K562 (cell line): Measurements from ENCODE around the gene NHS. TPM values are rescaled to one million over a fixed set of nuclear protein-coding genes. Genes with fewer than 3 reads are reported as not detected.

ENCODE experiments used
- ATAC-seq: fragments of 200-7000 bp; cut with Tn5 transposase; 3 replicates; pipeline ENCODE4 v1.9.1; 2020; ENCODE audit warnings: moderate library complexity
- BruUV-seq: library from RNA; stranded (reverse); fragments of 400-500 nt; replicated peaks from 2 replicates; lab custom pipeline; 2021; lab: Mats Ljungman, UMichigan
- CTCF ChIA-PET: fragments of 300-600 bp; formaldehyde crosslinking; extraction: SDS; loops from one replicate; lab custom pipeline; 2021; ENCODE audit warnings: low intra/inter-chr PET ratio; lab: Yijun Ruan, JAX
- POLR2A ChIA-PET: fragments of 300-600, 350-650 bp; sonication (Branson Sonifier 250); formaldehyde crosslinking; extraction: SDS; loops from one replicate; lab custom pipeline; 2021; ENCODE audit warnings: antibody characterized with exemption, inconsistent platforms; lab: Yijun Ruan, JAX
- DNase-seq, 4 experiments: peaks; one replicate each; pipeline versions ENCODE4 v3.0.0 to v3.0.0-alpha.2; 2011 to 2018; ENCODE audit warnings: low spot score in 3 of 4, mixed read lengths in 3 of 4; ENCODE audit errors: extremely low read depth in 1 of 4
- FAIRE-seq: peaks from 2 replicates; lab custom pipeline; 2011; peaks lifted over from hg19 to GRCh38; lab: Jason Lieb, UNC
- H2AFZ ChIP-seq: 2 replicates; pipeline ENCODE4 v1.6.0; 2011; ENCODE audit warnings: low read depth, low read length, control low read depth, inconsistent platforms
- H3K27ac ChIP-seq: fragments of 200-600 bp; 3 replicates; pipeline ENCODE4 v1.8.0; 2011; ENCODE audit warnings: low read depth, mild to moderate bottlenecking, control low read depth, inconsistent platforms, low read length, moderate library complexity, mixed read lengths; ENCODE audit errors: extremely low read depth
- H3K27me3 ChIP-seq, 2 experiments: fragments of 300-600 bp in 1 of 2; 2 replicates in 1 of 2; 3 replicates in 1 of 2; pipeline versions ENCODE4 v1.6.0 to v1.8.0; 2011; ENCODE audit warnings: inconsistent platforms in 2 of 2, low read length in 2 of 2, mild to moderate bottlenecking in 1 of 2, mixed read lengths in 1 of 2, moderate library complexity in 1 of 2; ENCODE audit not compliant: control insufficient read depth in 2 of 2, insufficient read depth in 2 of 2
- H3K36me3 ChIP-seq: fragments of 300-600 bp; 3 replicates; pipeline ENCODE4 v1.8.0; 2011; ENCODE audit warnings: mild to moderate bottlenecking, low read length, inconsistent platforms; ENCODE audit not compliant: control insufficient read depth, insufficient read depth
- H3K4me1 ChIP-seq, 2 experiments: fragments of 200-600 bp in 1 of 2; replicated peaks in 1 of 2; 2 replicates in 1 of 2; 3 replicates in 1 of 2; pipeline versions ENCODE4 v1.5.1 to v1.8.0; 2011; ENCODE audit warnings: inconsistent platforms in 2 of 2, low read length in 2 of 2, mild to moderate bottlenecking in 1 of 2, mixed read lengths in 1 of 2, moderate library complexity in 1 of 2; ENCODE audit not compliant: control insufficient read depth in 2 of 2, insufficient read depth in 2 of 2
- H3K4me2 ChIP-seq: 2 replicates; pipeline ENCODE4 v1.6.1; 2011; ENCODE audit warnings: low read length, control low read depth, inconsistent platforms, mixed read lengths; ENCODE audit not compliant: insufficient read depth
- H3K4me3 ChIP-seq: fragments of 200-600 bp; sonication (generic), shearing (Covaris generic); 2 replicates; pipeline ENCODE4 v1.5.1; 2016; ENCODE audit warnings: control low read depth, inconsistent platforms
- H3K79me2 ChIP-seq: fragments of 200-600 bp; 3 replicates; pipeline ENCODE4 v1.8.0; 2011; ENCODE audit warnings: low read length, inconsistent platforms; ENCODE audit not compliant: control insufficient read depth, insufficient read depth
- H3K9ac ChIP-seq, 2 experiments: 2 replicates each; pipeline versions ENCODE4 v1.6.0 to v1.6.1; 2011; ENCODE audit warnings: low read depth in 2 of 2, low read length in 2 of 2, control low read depth in 1 of 2, inconsistent platforms in 1 of 2, mild to moderate bottlenecking in 1 of 2, mixed read lengths in 1 of 2; ENCODE audit not compliant: insufficient read depth in 1 of 2
- H3K9me1 ChIP-seq: one replicate; pipeline ENCODE4 v1.6.0; 2011; ENCODE audit warnings: inconsistent platforms, mild to moderate bottlenecking, low read length, moderate library complexity; ENCODE audit not compliant: control insufficient read depth, insufficient read depth
- H3K9me3 ChIP-seq: replicated peaks from 2 replicates; pipeline ENCODE4 v1.5.1; 2011; ENCODE audit warnings: low read depth, low read length, inconsistent platforms; ENCODE audit not compliant: control insufficient read depth, insufficient read depth
- H4K20me1 ChIP-seq: replicated peaks from 2 replicates; pipeline ENCODE4 v1.6.1; 2011; ENCODE audit warnings: low read length, inconsistent platforms, mixed read lengths; ENCODE audit not compliant: control insufficient read depth, insufficient read depth
- BCOR ChIP-seq: fragments of 450-650 bp; IDR thresholded peaks from 2 replicates; pipeline ENCODE4 v1.6.1; 2016
- BDP1 ChIP-seq: IDR thresholded peaks from 3 replicates; pipeline ENCODE4 v1.6.1; 2011; ENCODE audit not compliant: insufficient read length, insufficient read depth
- CTBP1 ChIP-seq: fragments of 450-650 bp; IDR thresholded peaks from 2 replicates; pipeline ENCODE4 v1.6.1; 2016; ENCODE audit warnings: borderline replicate concordance
- ETV1 ChIP-seq: fragments of 450-650 bp; conservative IDR thresholded peaks from 2 replicates; pipeline ENCODE4 v1.6.1; 2016; ENCODE audit warnings: missing genetic modification characterization, control low read depth, low read depth, missing compliant biosample characterization
- IFI16 ChIP-seq: fragments of 250-450 bp; sonication (Bioruptor Pico); IDR thresholded peaks from 2 replicates; pipeline ENCODE4 v2.1.2; 2022; ENCODE audit warnings: mild to moderate bottlenecking, inconsistent platforms
- KAT2B ChIP-seq: IDR thresholded peaks from one replicate; pipeline ENCODE4 v1.6.1; 2012; ENCODE audit warnings: low read depth, mild to moderate bottlenecking, control low read depth, inconsistent platforms, low read length, moderate library complexity
- NCOA4 ChIP-seq: fragments of 450-650 bp; IDR thresholded peaks from 2 replicates; pipeline ENCODE4 v1.6.1; 2018; ENCODE audit warnings: mild to moderate bottlenecking; ENCODE audit not compliant: partially characterized antibody
- PHF8 ChIP-seq: fragments of 200-600 bp; sonication (generic); IDR thresholded peaks from 2 replicates; pipeline ENCODE4 v1.6.1; 2012; ENCODE audit warnings: mixed run types, mild to moderate bottlenecking, inconsistent platforms, low read length, moderate library complexity, borderline replicate concordance
- SAFB ChIP-seq: fragments of 200-400 bp; formaldehyde crosslinking; IDR thresholded peaks from 2 replicates; pipeline ENCODE4 v1.6.1; 2017; ENCODE audit warnings: low read depth, low read length, borderline replicate concordance
- SIRT6 ChIP-seq: IDR thresholded peaks from one replicate; pipeline ENCODE4 v1.6.1; 2012; ENCODE audit warnings: low read depth, mild to moderate bottlenecking, control low read depth, inconsistent platforms, low read length, moderate library complexity
- SP2 ChIP-seq: IDR thresholded peaks from 2 replicates; pipeline ENCODE4 v1.6.1; 2011; ENCODE audit warnings: mild to moderate bottlenecking, low read depth, low read length, moderate library complexity; ENCODE audit not compliant: poor library complexity, severe bottlenecking; ENCODE audit errors: extremely low read depth
- ZNF24 ChIP-seq: fragments of 450-650 bp; IDR thresholded peaks from 2 replicates; pipeline ENCODE4 v1.6.1; 2016
- ZNF277 ChIP-seq: fragments of 250-450 bp; sonication (Bioruptor Pico); IDR thresholded peaks from 2 replicates; pipeline ENCODE4 v1.8.0; 2022; ENCODE audit warnings: inconsistent platforms, mild to moderate bottlenecking, moderate library complexity, borderline replicate concordance
- WGBS: fragments of 100-300 bp; shearing (Covaris generic); methylation state at CpG from one replicate; pipeline ENCODE4 v1.1.6; 2016; ENCODE audit warnings: low coverage, mixed read lengths; ENCODE audit not compliant: insufficient coverage; ENCODE audit errors: missing lambda C conversion rate; 5-methylcytosine and 5-hydroxymethylcytosine counted together
- in situ Hi-C: fragments of 300-500 bp; cut with MboI; formaldehyde crosslinking; loops from 4 replicates; pipeline ENCODE4 v1.15.0; 2018; ENCODE audit warnings: inconsistent platforms, mixed read lengths
- intact Hi-C: fragments of 100-400 bp; cut with micrococcal nuclease; formaldehyde crosslinking; loops from 2 replicates; pipeline ENCODE4 v1.14.2; 2022
- polyA plus RNA-seq, 8 experiments: library from polyadenylated mRNA; depleted of rRNA in 4 of 8; stranded (reverse) in 5 of 8; unstranded in 3 of 8; fragments of >200 nt; fragmentation: Nextera tagmentation in 2 of 8; fragmentation: Illumina TruSeq in 1 of 8; extraction: Ambion mirVana in 2 of 8; extraction: Trizol in 1 of 8; gene quantifications; 2 replicates each; pipeline versions ENCODE4 v1.2.1 to v1.2.3, GENCODE V29; 2011 to 2014; ENCODE audit warnings: inconsistent platforms in 1 of 8, missing spikeins in 1 of 8
- total RNA-seq, 7 experiments: library from RNA; depleted of rRNA in 6 of 7; stranded (reverse); fragments of >200 nt in 6 of 7; fragmentation: Illumina TruSeq in 2 of 7; extraction: Trizol in 2 of 7; gene quantifications; 2 replicates each; pipeline versions ENCODE4 v1.2.1 to v1.2.3, GENCODE V29; 2011 to 2021; ENCODE audit warnings: low replicate concordance in 1 of 7
- TF ChIP-seq, protein P1 (sequence below): fragments of 450-650 bp; IDR thresholded peaks from 2 replicates; pipeline ENCODE4 v1.6.1; 2018; ENCODE audit not compliant: partially characterized antibody

Gene NHS
- total and polyA plus RNA-seq, 9 of the 15 experiments (the other 6 are each of a cell fraction or from before 2014, with no cell fraction given): 0.02 TPM; not detected in 8

- Histone ChIP-seq H3K27me3 (no peaks in the 10 kb centered on the region), H3K9me1 (no peaks in the 10 kb centered on the region), H3K27ac (no peak overlapping the region), H3K4me2 (no peak overlapping the region), H3K79me2 (no peaks in the 10 kb centered on the region), H2AFZ (no peak overlapping the region), H4K20me1 (no peaks in the 10 kb centered on the region), H3K9ac (no peak overlapping the region), H3K4me1 (no peaks in the 10 kb centered on the region)
- no TSS peak for BruUV-seq
- CTCF ChIA-PET: no interaction called here
- in situ Hi-C loops (no loop called here), intact Hi-C loops (no loop called here)
- FAIRE-seq (no peak), ATAC-seq (no peak)
- no peak for TF ChIP-seq CTBP1
- TF ChIP-seq SP2: no peak
- no peak for TF ChIP-seq PHF8
- no peak for TF ChIP-seq ETV1 (tag)
- TF ChIP-seq BDP1: no peak
- no peak for TF ChIP-seq NCOA4
- no peak for TF ChIP-seq BCOR
- TF ChIP-seq IFI16 (CRISPR knock-in tag): no peak
- TF ChIP-seq SAFB: no peak
- TF ChIP-seq ZNF24: no peak
- TF ChIP-seq, protein P1, sequence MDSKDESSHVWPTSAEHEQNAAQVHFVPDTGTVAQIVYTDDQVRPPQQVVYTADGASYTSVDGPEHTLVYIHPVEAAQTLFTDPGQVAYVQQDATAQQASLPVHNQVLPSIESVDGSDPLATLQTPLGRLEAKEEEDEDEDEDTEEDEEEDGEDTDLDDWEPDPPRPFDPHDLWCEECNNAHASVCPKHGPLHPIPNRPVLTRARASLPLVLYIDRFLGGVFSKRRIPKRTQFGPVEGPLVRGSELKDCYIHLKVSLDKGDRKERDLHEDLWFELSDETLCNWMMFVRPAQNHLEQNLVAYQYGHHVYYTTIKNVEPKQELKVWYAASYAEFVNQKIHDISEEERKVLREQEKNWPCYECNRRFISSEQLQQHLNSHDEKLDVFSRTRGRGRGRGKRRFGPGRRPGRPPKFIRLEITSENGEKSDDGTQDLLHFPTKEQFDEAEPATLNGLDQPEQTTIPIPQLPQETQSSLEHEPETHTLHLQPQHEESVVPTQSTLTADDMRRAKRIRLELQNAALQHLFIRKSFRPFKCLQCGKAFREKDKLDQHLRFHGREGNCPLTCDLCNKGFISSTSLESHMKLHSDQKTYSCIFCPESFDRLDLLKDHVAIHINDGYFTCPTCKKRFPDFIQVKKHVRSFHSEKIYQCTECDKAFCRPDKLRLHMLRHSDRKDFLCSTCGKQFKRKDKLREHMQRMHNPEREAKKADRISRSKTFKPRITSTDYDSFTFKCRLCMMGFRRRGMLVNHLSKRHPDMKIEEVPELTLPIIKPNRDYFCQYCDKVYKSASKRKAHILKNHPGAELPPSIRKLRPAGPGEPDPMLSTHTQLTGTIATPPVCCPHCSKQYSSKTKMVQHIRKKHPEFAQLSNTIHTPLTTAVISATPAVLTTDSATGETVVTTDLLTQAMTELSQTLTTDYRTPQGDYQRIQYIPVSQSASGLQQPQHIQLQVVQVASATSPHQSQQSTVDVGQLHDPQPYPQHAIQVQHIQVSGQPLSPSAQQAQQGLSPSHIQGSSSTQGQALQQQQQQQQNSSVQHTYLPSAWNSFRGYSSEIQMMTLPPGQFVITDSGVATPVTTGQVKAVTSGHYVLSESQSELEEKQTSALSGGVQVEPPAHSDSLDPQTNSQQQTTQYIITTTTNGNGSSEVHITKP: no peak
- TF ChIP-seq ZNF277: no peak
- TF ChIP-seq SIRT6: no peak
- TF ChIP-seq KAT2B: no peak
- TF ChIP-seq, all 486 proteins: peak for 0
- H3K9me3 ChIP-seq: no peaks in the 10 kb centered on the region
- POLR2A ChIA-PET: interaction anchor here (0.6 kb wide), 1 partner anchor 182 kb away, joined by 3 read pairs; no protein-coding TSS in a partner anchor
- H3K4me3 ChIP-seq: no peak overlapping the region
- no peaks in the 10 kb centered on the region for H3K36me3 ChIP-seq
- no peak for DNase-seq
- WGBS: 0% methylated on average over 1 of the region's 1 CpG
Measured at GRCh38 chrX:17629519-17629918, 254.5 kb downstream of the NHS start.
